HepG2 (cell line): ENCODE data around the gene FAT1. TPM values are rescaled to one million over a fixed set of nuclear protein-coding genes. Genes with fewer than 3 reads are reported as not detected.

Source experiments
- ARID4A ChIP-seq: sonication (generic); formaldehyde crosslinking; IDR thresholded peaks from 2 replicates; pipeline ENCODE4 v1.5.0; 2020; ENCODE audit warnings: mild to moderate bottlenecking, missing genetic modification reagents, borderline replicate concordance
- ESRRA ChIP-seq: sonication (generic); formaldehyde crosslinking; IDR thresholded peaks from 2 replicates; pipeline ENCODE4 v1.5.1; 2020; ENCODE audit warnings: mild to moderate bottlenecking, low read depth, missing genetic modification reagents
- FOXK1 ChIP-seq: sonication (generic); formaldehyde crosslinking; IDR thresholded peaks from 2 replicates; pipeline ENCODE4 v1.4.0; 2020; ENCODE audit warnings: low read depth, missing genetic modification reagents, borderline replicate concordance
- HMGXB4 ChIP-seq, 2 experiments: sonication (generic) in 1 of 2; formaldehyde crosslinking in 1 of 2; IDR thresholded peaks; 2 replicates each; pipeline versions ENCODE4 v1.4.0 to v1.6.1; 2018 to 2020; ENCODE audit warnings: missing genetic modification reagents in 2 of 2, borderline replicate concordance in 1 of 2, low read depth in 1 of 2, mild to moderate bottlenecking in 1 of 2, missing biosample characterization in 1 of 2
- MED1 ChIP-seq: sonication (generic); formaldehyde crosslinking; IDR thresholded peaks from 2 replicates; pipeline ENCODE4 v1.4.0; 2020; ENCODE audit warnings: missing genetic modification reagents
- NCOA2 ChIP-seq: sonication (generic); formaldehyde crosslinking; IDR thresholded peaks from 2 replicates; pipeline ENCODE4 v1.8.0; 2022; ENCODE audit warnings: inconsistent platforms
- NR2F6 ChIP-seq, 2 experiments: IDR thresholded peaks; 2 replicates each; pipeline ENCODE4 v1.6.1; 2016; ENCODE audit warnings: antibody characterized with exemption in 1 of 2, mild to moderate bottlenecking in 1 of 2
- PRPF4 ChIP-seq: fragments of 200-400 bp; formaldehyde crosslinking; IDR thresholded peaks from 2 replicates; pipeline ENCODE4 v1.6.1; 2016; ENCODE audit warnings: low read length, low read depth; ENCODE audit not compliant: poor library complexity, severe bottlenecking
- SIX4 ChIP-seq: sonication (generic); formaldehyde crosslinking; IDR thresholded peaks from 2 replicates; pipeline ENCODE4 v1.4.0; 2020; ENCODE audit warnings: missing genetic modification reagents
- TBL1XR1 ChIP-seq: fragments of 150-350 bp; IDR thresholded peaks from 2 replicates; pipeline ENCODE4 v1.6.1; 2014; ENCODE audit warnings: borderline replicate concordance, low read length; ENCODE audit not compliant: partially characterized antibody
- ZBTB20 ChIP-seq: sonication (generic); formaldehyde crosslinking; IDR thresholded peaks from 2 replicates; pipeline ENCODE4 v1.8.1; 2023; ENCODE audit warnings: missing genetic modification reagents, low read depth, mild to moderate bottlenecking, borderline replicate concordance
- ZBTB39 ChIP-seq: sonication (generic); formaldehyde crosslinking; IDR thresholded peaks from 2 replicates; pipeline ENCODE4 v1.5.0; 2020; ENCODE audit warnings: missing genetic modification reagents
- ZFAT ChIP-seq: sonication (generic); formaldehyde crosslinking; conservative IDR thresholded peaks from 2 replicates; pipeline ENCODE4 v1.8.1; 2023; ENCODE audit warnings: missing genetic modification reagents, inconsistent platforms
- ZNF362 ChIP-seq: sonication (generic); formaldehyde crosslinking; IDR thresholded peaks from 2 replicates; pipeline ENCODE4 v1.4.0; 2020; ENCODE audit warnings: missing genetic modification reagents, mild to moderate bottlenecking, borderline replicate concordance
- ZNF629 ChIP-seq: sonication (generic); formaldehyde crosslinking; conservative IDR thresholded peaks from 2 replicates; pipeline ENCODE4 v1.5.0; 2020; ENCODE audit warnings: missing genetic modification reagents
- ZNF639 ChIP-seq: conservative IDR thresholded peaks from 2 replicates; pipeline ENCODE4 v1.6.1; 2018; ENCODE audit warnings: missing genetic modification reagents
- ZNF747 ChIP-seq: sonication (generic); formaldehyde crosslinking; IDR thresholded peaks from 2 replicates; pipeline ENCODE4 v1.8.1; 2023; ENCODE audit warnings: missing genetic modification reagents, mild to moderate bottlenecking, borderline replicate concordance
- ZNF792 ChIP-seq: IDR thresholded peaks from 2 replicates; pipeline ENCODE4 v1.6.1; 2016
- ZSCAN9 ChIP-seq: IDR thresholded peaks from 2 replicates; pipeline ENCODE4 v1.6.1; 2016; ENCODE audit warnings: borderline replicate concordance
- polyA plus RNA-seq, 8 experiments: library from polyadenylated mRNA; depleted of rRNA in 3 of 8; stranded (reverse) in 7 of 8; unstranded in 1 of 8; fragments of >200 nt; fragmentation: Illumina TruSeq in 4 of 8; extraction: Trizol in 4 of 8; gene quantifications; 2 replicates each; pipeline versions ENCODE4 v1.2.1 to v1.2.3, GENCODE V29; 2011 to 2016; ENCODE audit warnings: low read depth in 4 of 8, missing spikeins in 1 of 8, mixed read lengths in 1 of 8; ENCODE audit not compliant: insufficient read depth in 1 of 8
- total RNA-seq, 5 experiments: library from RNA; depleted of rRNA; stranded (reverse); fragments of >200 nt; fragmentation: Illumina TruSeq; extraction: Trizol; gene quantifications; 2 replicates each; pipeline ENCODE4 v1.2.3, GENCODE V29; 2016; ENCODE audit warnings: low read depth in 1 of 5

The FAT1 gene
- total and polyA plus RNA-seq, 2 of the 13 experiments (the other 11 are each of a cell fraction or from before 2014, with no cell fraction given) = 185 to 216 TPM

- TF ChIP-seq ZFAT (CRISPR knock-in tag) = no peak
- peak; percentile 32; the same call in 1 of the 2 replicates for TF ChIP-seq ZNF629 (CRISPR knock-in tag)
- TF ChIP-seq NCOA2 (CRISPR knock-in tag) = peak; percentile 98
- TF ChIP-seq PRPF4 = no peak
- no peak for TF ChIP-seq ZNF639
- TF ChIP-seq ZBTB39 (CRISPR knock-in tag) = peak; percentile 42; the same call in 1 of the 2 replicates
- peak; percentile 20; the same call in 1 of the 2 replicates for TF ChIP-seq FOXK1 (CRISPR knock-in tag)
- peak in 1 of 2 experiments; percentile 42; a peak in 1 of 4 replicates for TF ChIP-seq HMGXB4 (CRISPR knock-in tag; IDR thresholded peaks at IDR 0.05; ENCODE audit: borderline replicate concordance in 1 of 2, low read depth in 1 of 2)
- TF ChIP-seq ARID4A (CRISPR knock-in tag) = peak; percentile 30; the same call in 1 of the 2 replicates
- TF ChIP-seq MED1 = peak; percentile 96
- peak; percentile 27; the same call in 1 of the 2 replicates for TF ChIP-seq ZSCAN9 (CRISPR knock-in tag)
- TF ChIP-seq ESRRA (CRISPR knock-in tag) = peak; percentile 100
- peak; percentile 16; the same call in 1 of the 2 replicates for TF ChIP-seq ZNF362
- TF ChIP-seq NR2F6 (IDR thresholded peaks at IDR 0.05) = peak; percentile 84
- peak; percentile 89 for TF ChIP-seq NR2F6 (CRISPR knock-in tag; IDR thresholded peaks at IDR 0.05)
- peak; percentile 47 for TF ChIP-seq TBL1XR1
- no peak for TF ChIP-seq ZNF747
- TF ChIP-seq ZBTB20 (CRISPR knock-in tag) = peak; percentile 77; the same call in 1 of the 2 replicates
- peak; percentile 87 for TF ChIP-seq SIX4 (CRISPR knock-in tag)
- TF ChIP-seq ZNF792 = peak; percentile 57; the same call in 1 of the 2 replicates
Measured at GRCh38 chr4:186684889-186685309, 38.8 kb downstream of the FAT1 start (continued).
